A549 (cell line): ENCODE measurements around the gene PIEZO2.

Experiments
- EHMT2 ChIP-seq: fragments of 200-600 bp; sonication (generic); IDR thresholded peaks from 2 replicates; pipeline ENCODE4 v1.6.1; 2016; ENCODE audit warnings: antibody characterized with exemption, low read depth, mild to moderate bottlenecking, moderate library complexity
- ELK1 ChIP-seq: fragments of 150-350 bp; IDR thresholded peaks from 2 replicates; pipeline ENCODE4 v1.6.1; 2014; ENCODE audit warnings: low read depth, mild to moderate bottlenecking, low read length
- RNF2 ChIP-seq: fragments of 200-600 bp; sonication (generic); IDR thresholded peaks from 2 replicates; pipeline ENCODE4 v1.6.1; 2016; ENCODE audit warnings: low read depth, mild to moderate bottlenecking, antibody characterized with exemption, moderate library complexity, borderline replicate concordance

GRCh38 chr18:10919851-10920250 lies 229.5 kb downstream of the PIEZO2 start:
- TF ChIP-seq RNF2 = no peak
- no peak for TF ChIP-seq ELK1
- no peak for TF ChIP-seq EHMT2
